NK-92 (cell line): ENCODE results near the gene C2orf92.
A peak's percentile ranks its signal among the peaks of the same experiment; 100 is the strongest.
"Not testable (repeated sequence)": the region's sequence is repeated elsewhere in the genome, so short reads cannot be mapped to it uniquely, and the experiment has no call there.

Experiments
- DNase-seq: peaks from one replicate; lab custom pipeline; 2025; ENCODE audit not compliant: unreplicated experiment; lab: John Stamatoyannopoulos, UW

Gene C2orf92

DNA sequence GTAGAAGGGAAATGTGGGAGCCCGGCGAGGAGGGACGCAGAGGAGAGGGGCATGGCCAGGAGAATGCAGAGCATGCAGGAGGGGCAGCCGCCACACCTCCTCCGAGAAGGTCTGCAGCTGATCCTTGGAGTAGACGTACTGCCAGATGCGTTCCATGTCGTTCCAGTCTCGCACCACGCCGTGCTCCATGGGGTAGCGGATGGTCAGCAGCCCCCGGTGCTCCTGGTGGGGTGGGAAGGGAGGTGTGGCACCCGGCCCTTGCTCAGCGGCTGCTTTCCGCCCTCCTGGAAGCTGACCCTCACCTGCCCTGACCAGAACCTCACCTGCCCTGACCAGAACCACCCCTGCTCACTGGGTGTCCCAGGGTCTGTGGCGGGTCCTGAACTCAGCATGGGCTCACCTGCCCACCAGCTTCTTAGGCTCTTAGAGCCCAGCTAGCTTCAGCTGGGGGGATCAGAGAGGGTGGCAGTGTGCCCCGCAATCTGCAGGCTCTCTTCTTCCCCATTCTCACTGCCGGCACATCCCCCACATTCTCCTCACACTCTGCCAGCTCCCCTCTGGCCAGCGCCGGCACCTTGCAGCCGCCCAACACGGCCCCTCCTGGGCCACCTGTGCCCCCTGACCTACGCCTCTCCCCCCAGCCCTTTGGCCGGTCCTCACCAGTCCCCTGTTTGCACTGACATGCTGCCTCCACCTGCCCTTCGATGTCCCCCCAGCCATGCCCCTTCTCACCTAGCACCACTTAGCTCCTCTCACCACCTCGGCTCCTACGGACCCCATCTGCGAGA, 10.1 kb upstream of the C2orf92 start:
- DNase-seq = no peak

DNA sequence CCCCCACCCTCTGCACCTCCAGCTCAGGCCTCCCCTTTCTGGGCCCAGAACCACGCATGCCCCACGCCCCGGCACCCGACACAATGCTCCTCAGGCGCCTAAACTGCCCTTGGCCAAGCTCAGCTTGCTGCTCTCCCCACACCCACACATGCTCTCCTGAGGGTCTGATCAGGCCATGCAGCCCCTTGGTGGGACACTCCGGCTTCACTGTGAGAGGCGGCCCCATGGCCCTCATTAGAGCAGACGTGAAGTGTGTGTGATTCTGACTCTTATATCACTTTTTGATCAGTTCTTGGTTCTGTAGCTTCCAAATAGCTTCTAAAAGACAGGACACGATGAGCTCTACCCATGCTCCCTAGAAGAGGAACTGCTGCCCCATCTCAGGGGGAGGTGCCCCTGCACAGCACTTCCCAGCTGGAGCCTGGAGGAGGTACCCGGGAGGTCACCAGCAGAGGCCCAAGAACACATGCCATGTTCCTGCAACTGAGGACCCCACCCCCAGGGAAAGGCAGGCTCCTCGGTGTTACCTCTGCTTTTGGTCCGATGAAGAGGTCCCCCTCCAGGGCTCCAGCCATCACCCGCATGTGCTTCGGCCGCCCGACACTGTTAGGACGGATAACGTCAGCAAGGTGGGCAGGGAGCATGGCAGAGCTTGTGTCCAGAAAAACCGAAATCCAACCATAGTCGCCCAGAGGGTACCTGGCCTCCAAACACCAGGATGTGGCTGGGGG, 9.3 kb upstream of the C2orf92 start:
- no peak for DNase-seq

DNA sequence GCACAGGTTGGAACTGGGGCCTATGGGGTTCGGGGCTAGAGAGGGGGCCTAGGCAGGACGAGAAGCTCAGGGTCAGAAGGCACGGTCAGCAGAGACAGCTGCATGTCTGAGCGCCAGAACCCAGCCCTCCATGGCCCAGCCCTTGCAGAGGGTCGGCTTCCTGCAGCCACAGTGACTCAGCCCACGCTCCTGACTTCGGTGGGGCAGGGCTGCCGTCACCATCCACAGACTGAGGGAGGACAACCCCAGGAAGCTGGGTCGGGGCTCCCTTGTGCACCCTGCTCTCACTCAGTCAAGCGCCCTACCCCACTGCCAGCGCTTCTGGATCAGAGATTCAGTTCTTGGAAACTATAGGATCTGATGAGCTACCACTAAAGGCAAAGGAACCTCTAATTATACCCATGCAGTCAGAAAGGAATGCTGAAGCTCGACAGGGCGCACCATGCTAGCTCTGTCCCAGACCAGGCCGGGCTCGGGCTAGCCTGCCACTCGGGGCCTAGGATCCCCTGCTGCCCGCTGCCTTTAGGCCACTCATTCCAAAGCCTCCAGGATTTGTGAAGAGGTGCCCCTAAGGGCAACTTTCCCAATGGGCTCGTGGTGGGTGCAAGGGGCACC, 8.6 kb upstream of the C2orf92 start:
- no peak for DNase-seq

DNA sequence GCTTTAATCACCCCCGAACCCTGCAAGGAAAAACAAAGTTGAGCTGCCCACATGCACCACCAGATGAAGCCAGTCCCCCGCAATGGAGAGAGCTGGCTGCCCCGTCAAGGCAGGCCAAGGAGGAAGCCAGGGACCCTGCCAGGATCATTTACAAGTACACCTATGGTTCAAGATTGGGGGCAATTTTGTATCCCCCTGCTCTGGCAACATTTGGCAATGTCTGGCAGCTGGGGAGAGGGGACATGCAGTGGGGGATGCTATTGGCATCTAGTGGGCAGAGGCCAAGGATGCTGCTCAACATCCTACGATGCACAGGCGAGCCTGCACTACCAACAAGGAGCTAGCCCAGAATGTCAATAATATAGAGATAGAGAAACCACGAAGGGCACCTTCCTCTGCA, 7.6 kb upstream of the C2orf92 start:
- no peak for DNase-seq

DNA sequence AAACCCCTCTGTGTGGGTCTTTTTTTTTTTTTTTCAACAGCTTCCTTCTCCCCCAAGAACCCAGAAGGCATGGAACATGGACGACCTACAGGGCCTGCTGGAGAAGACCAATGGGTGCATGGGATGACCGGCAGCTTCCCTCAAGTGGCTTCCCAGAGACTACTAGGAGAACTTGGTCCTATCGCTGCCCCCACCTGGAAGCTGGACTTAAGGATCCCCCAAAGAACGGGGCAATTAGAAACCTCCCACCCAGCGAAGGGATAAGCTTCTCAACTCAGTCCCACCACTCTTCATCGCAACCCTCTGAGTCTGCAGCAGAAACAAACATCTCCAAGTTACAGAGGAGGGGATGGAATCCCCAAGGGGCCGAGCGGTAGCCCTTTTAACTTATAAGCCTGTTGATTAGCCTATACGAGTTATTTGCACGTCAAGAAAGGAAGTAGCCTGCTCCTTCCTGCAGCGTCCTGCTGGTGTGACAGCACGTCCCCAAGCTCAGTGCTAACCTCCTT, 7.1 kb upstream of the C2orf92 start:
- DNase-seq = no peak

DNA sequence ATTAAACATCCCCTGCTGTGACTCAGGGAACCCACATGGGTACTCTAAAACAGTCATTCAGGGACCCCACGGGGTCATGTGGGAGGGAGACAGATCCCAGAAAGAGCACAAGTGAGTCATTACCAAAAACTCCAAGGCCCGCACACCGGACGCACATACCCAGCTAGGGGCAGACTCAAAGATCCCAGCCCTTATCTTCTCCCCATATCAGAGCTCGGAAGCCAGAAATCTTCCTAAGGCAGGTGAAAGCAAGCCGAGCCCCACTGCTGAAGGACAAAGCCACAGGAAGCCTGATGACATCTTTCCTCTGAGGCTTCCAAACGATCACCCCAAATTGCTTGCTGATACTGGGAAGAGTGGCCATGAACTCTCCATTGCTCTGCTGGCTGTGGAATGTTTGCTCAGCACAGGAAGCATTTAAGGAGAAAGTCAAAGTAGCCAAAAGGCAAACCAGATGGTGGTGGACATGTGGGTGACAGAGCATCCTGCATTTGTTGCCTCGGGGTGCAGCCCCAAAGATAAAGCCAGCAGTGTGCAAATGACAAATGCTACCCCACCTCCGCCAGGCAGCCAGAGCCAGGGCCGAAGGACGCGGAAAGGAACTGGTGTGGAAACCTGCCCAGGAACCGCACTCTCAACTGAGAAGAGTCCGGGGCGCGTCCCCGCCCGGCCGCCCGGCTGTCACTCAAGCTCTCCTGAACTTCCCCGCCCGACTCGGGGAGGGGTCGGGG, 6.5 kb upstream of the C2orf92 start:
- DNase-seq = no peak

DNA sequence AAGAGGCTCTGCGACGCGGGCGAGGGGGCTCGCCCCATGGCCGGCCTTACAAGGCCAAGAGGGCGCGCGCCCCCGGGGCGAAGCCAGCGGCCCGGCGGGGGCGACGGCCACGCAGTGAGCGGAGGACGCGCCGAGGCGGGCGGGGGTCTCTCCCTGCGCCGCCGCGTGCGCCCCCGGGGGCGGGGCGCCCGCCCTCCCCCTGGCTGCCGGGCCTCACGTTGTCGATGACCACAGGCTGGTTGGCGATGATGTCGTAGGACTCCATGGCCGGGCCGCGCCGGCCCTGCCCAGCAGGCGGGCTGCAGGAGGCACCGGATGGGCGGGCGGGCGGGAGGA, 5.9 kb upstream of the C2orf92 start:
- no peak for DNase-seq

DNA sequence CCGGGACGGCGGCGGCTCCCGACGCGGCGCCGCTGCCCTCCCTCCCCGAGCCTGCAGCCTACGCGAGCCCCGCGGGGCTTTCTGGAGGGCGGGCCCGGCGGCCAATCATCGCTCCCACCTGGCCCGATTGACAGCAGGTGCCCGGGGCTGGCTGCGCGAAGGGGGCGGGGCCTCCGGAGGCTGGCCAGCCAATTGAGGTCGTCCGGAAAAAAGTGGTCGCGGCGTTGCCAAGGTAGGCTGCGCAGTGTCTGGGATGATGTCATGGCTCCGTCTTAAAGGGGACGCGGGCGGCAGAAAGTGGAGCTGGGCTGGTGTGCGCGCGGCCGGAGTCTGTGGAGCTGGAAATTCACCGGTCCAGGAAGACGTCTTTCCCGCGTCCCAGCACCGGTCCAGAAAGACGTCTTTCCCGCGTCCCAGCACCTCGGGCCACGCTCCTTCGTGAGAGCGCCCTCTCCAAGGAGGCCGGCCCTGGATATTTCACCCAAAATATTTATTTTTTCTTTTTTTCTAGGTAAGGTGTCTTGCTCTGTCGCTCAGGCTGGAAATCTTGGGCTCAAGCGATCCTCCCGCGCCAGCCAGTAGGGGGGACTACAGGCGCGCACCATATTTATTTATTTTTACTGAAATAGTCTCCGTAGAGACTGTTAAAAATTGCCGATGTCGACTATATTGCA, 5.4 kb upstream of the C2orf92 start, which contains the start of gene ACTR1B:
Gene ACTR1B (minus strand): TSS at position 83 of the 674 bp plus-strand sequence. CDS start 154 bp downstream, outside the sequence.
- DNase-seq = peak; percentile 81

DNA sequence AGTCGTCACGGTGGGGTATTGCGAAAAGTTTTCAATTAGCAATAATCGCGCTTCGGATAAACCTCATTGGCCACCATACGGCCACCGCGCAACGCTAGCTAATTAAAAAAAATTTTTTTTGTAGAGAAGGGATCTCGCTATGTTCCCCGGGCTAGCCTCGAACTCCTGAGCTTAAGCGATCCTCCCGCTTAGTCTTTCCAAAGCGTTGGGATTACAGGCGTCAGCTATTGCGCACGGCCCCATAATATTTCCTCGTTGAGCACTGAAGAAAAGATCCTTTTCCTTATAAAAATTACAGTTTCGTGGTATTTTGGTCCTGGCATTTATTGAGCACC, 4.9 kb upstream of the C2orf92 start:
- DNase-seq = no peak

DNA sequence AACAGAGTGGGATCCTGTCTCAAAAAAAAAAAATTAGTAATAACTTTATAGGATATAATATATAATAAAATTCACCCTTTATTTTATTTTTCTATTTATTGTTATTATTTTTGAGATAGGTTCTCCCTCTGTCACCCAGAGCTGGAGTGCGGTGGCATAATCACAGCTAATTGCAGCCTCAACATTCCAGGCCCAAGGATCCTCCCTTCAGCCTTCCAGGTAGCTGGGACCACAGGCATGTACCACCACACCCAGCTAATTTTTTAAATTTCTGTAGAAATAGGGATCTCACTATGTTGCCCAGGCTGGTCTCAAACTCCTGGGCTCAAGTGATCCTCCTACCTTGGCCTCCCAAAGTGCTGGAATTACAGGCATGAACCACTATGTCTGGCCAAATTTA, 958 bp downstream of the C2orf92 start:
- DNase-seq = no peak

DNA sequence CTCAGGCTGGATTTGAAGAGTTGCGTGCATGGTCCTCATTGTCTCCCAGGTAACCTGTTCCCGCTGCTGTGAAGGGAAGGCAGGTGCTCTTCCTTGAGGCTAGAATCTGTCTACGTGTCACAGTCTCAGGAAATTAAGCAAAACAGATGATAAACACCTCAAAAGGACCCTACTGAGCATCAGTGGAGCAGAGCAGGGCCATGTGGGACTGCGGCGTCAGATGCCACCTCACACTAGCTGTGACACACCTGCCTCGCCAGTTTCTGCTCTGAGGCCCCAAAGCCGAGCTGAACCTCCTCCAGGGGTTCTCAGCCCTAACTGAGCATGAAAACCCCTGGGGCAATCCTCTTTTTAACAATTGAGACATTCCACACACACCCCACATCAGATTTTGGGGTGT, 2.0 kb downstream of the C2orf92 start:
- no peak for DNase-seq

DNA sequence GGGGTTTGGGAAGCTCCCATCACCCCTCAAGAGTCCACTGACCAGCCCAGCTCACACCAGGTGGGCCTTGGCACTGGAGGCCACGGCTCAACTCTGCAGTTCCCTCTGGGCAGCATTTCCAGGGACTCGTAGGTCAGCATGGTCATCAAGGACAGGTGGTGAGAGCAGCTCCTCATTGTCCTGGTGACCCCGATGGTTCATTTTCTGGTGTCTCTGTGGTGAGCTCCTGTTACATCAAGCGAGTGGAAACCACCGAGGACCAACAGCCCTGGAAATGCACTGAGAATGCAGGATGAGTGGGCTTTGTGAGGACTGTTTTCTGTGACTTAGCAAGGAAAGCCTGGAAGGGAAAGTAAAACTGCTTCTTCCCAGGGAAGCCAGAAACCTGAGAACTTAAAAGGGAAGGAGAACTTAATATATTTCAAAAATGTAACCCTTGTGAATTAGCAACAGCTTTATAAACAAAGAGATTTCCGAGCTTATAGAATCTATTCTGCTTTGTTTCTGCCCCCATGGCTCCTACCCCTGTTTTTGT, 3.2 kb downstream of the C2orf92 start:
- DNase-seq = not testable (repeated sequence)

DNA sequence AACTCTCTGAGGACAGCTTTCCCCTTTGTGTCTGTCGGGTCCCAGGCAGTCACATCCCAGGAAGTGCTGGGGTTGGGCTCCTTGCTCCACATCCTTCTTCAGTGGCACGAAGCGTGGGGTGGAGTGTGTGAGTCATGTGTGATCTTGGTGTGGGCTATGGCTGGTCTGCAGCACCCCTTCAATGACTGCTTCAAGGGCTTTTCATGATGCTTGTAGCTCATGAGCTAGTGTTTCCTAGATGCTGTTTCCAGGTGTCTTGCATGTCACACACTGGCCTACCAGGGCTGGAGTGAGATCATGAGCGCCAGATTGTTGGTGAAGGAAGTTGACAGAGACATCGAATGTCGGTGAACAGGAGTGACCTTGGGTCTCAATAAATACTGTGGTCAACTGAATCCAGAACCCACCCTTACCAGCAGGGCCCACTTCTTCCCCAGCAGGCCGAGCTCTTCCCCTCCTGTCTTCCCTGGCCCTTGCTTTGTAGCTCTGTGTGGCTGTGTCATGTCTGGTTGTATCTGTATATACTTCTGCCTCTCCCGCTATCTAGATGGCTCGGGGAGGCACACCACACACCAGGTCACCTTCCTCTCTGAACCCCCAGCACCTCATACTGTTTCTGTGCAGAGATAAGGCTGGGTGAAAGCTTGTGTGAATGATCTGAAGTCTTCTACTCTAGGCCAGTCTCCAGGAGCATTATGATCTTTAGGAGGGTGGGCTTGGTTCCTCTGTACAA, 3.8 kb downstream of the C2orf92 start:
- no peak for DNase-seq

DNA sequence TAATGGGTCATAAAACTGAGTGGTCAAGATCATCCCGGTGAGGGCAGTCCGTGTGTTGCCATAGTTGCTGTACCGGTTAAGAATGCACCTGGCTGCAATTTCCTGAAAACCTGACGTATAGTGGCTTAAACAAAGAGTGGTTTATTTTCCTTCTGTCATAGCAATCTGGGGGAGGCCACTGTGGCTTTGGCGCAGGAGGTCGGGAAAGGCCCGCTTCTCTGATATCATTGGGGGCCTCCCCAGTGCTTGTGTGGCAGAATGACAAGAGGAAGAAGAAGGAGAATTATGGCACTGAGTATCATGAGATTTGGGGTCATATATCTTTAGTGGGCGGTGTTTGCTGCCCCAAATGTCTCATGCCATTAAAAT, 4.4 kb downstream of the C2orf92 start:
- DNase-seq = no peak

DNA sequence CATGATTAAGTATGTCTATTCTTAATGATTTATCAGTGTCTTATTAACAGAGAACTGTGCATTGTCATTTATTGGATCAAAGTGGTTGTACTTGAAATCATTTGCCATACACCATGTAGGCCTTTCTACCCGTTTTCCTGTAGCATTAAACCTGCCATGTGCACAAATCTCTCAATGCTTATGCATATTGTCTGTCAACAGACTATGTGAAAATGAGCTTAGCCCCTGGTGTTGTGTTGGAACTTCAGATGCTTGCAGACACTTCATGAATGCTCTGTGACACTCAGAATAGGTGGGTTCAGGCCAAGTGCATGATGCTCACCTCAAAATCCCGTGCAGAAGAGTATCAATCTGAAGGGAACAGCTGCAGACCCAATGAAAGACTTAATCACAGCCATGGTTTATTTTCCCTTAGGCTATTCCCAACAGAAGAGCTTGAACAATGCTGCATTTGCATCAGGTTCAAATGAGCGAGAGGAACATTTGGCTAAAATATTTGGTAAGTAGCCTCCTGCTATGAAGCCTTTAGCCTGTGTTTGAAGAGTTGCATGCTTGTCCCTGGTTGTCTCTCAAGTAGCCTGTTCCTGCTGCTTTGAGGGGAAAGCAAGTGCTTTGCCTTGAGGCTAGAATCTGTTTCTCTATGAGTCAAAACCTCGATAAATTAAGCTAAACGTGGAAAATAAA, 6.1 kb downstream of the C2orf92 start:
- DNase-seq = no peak

DNA sequence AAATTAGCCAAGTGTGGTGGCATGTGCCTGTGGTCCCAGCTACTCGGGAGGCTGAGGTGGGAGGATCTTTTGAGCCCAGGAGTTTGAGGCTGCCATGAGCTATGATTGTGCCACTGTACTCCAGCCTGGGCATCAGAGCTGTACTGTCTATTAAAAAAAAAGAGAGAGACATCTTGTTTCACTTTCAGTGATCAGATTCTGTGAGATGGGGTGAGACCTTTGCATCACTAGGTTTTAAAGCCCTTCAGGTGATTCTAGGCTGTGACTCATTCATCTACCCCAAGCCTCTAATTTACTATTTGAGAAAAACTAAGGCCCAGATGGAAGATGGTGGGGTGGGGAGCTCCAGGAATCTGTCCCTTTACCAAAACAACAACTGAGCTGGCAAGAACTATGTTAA, 7.1 kb downstream of the C2orf92 start:
- DNase-seq = no peak

DNA sequence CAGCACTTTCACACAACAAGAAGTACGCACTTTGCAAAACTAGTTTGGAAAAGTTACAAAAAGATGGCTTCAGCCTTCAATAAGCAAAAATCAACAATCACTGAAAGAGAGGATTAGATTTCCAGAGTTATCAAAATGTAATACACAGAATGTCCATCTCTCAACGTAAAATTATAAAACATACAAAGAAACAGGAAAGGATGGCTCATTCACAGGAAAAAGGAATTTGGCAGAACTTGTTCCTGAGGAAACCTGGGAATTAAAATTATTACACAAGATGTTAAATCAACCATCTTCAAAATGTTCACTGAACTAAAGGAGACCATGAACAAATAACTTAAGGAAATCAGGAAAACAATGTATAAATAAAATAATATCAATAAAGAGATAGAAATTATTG, 8.0 kb downstream of the C2orf92 start:
- no peak for DNase-seq

DNA sequence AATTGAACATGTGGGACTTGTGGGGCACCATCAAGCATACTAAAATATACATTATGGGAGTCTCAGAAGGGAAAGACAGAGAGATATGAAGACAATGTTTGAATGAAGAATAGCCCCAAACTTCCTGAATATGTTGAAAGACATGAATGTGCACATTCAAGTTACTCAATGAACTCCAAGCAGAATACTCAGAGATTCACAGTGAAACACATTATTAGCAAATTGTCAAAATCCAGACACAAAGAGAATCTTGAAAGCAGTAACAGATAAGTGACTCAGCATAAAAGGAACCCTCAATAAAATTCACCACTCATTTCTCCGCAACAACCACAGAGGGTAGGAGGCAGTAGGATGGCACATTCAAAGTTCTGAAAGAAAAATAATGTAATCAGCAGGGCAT, 8.8 kb downstream of the C2orf92 start:
- DNase-seq = no peak

DNA sequence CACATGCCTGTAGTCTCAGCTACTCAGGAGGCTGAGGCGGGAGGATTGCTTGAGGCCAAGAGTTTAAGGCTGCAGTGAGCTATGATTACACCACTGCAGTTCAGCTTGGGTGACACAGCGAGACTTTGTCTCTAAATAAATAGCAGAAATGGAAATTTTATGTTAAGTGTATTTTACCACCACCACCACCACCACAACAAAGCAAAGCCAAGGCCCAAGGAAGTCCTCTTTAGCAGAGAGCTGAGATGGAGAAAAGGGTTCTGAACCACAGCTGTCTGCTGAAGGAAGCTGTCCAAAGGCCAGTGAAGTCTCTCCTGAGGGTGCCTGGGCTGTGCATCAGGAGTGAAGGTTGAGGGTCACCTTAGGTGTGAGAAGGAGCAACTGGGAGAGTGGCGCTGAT, 17.7 kb downstream of the C2orf92 start:
- not testable (repeated sequence) for DNase-seq
